Effector memory CD8-positive, alpha-beta T cell (primary cell): ENCODE measurements around the gene CMTM1.

Experiments used
- ATAC-seq: fragments of 150-1000 bp; cut with Tn5 transposase; replicated peaks from 2 replicates; pipeline ENCODE4 v1.10.0; 2021; ENCODE audit warnings: mild to moderate bottlenecking, moderate library complexity
- DNase-seq, 3 experiments: peaks; one replicate each; pipeline ENCODE4 v3.0.0; 2021
- H3K27ac Mint-ChIP-seq, 2 donors: one replicate each; pipeline ENCODE4 v1.8.0; 2022; ENCODE audit warnings: mild to moderate bottlenecking in 2 of 2, mixed read lengths in 2 of 2, moderate library complexity in 2 of 2
- H3K27me3 Mint-ChIP-seq, 2 donors: one replicate each; pipeline ENCODE4 v1.8.0; 2022; ENCODE audit warnings: mixed read lengths in 2 of 2
- H3K36me3 Mint-ChIP-seq: one replicate; pipeline ENCODE4 v1.8.0; 2022; ENCODE audit warnings: mild to moderate bottlenecking, moderate library complexity, mixed read lengths; ENCODE audit not compliant: insufficient read depth
- H3K4me1 Mint-ChIP-seq, 2 donors: one replicate each; pipeline ENCODE4 v1.8.0; 2022; ENCODE audit warnings: low read depth in 2 of 2, mixed read lengths in 2 of 2
- H3K4me3 Mint-ChIP-seq, 2 donors: one replicate each; pipeline ENCODE4 v1.8.0; 2022; ENCODE audit warnings: mild to moderate bottlenecking in 2 of 2, mixed read lengths in 2 of 2, moderate library complexity in 2 of 2
- H3K9me3 Mint-ChIP-seq, 2 donors: one replicate each; pipeline ENCODE4 v1.8.0; 2022; ENCODE audit warnings: mixed read lengths in 2 of 2

Gene CMTM1

DNA sequence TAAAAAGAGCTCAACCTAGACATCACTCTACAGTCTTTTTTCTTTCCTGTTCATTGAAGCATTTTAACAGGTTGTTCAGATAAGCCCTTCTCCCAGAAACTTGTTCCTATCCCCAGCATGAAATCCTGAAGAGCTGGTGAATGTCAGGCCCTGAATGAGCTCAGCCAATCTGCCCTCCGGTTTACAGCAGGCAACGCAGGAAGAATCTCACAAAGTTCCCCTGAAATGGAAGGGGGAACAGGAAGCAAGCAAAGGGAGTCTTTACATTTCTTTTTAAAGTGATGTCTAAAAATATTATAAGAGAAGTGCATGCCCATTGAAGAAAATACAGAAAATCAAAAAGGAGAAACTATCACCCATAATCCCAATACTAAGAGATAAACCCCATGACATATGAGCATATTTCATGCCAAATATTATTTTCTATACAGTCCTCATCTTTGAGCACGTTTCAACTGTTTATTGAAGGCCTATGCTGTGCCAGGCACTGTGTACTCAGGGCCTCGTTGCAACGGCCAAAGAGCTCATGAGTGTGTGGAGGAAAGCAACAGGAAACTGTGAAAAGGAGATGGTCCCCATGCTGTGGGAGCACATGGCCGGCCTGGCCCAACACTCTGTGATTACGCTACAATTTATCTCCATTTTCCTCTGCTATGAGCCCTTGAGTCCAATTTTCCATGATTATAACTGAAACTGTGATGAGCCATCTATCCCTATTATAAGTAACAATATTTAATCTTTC lies 22.1 kb upstream of the CMTM1 start:
- Mint-ChIP-seq H3K27ac (peak overlapping the region; percentile 33 to 42), H3K36me3 (peaks cover 2% of the 10 kb centered on the region), H3K27me3 (no peaks in the 10 kb centered on the region), H3K9me3 (no peaks in the 10 kb centered on the region), H3K4me3 (no peak overlapping the region), H3K4me1 (peaks cover 26 to 35% of the 10 kb centered on the region in 2 donors)
- ATAC-seq (no peak), DNase-seq (no peak)

- H3K9me3 Mint-ChIP-seq, result no peaks in the 10 kb centered on the region
- H3K4me1 Mint-ChIP-seq, result peaks cover 37 to 40% of the 10 kb centered on the region in 2 donors
- no peak overlapping the region for H3K4me3 Mint-ChIP-seq
- H3K27ac Mint-ChIP-seq, result peak overlapping the region; percentile 73 to 90
- no peak for DNase-seq
- peaks cover 12% of the 10 kb centered on the region for H3K36me3 Mint-ChIP-seq
- ATAC-seq, result no peak
- H3K27me3 Mint-ChIP-seq, result no peaks in the 10 kb centered on the region
Measured at GRCh38 chr16:66547101-66547989, 18.9 kb upstream of the CMTM1 start.

DNA sequence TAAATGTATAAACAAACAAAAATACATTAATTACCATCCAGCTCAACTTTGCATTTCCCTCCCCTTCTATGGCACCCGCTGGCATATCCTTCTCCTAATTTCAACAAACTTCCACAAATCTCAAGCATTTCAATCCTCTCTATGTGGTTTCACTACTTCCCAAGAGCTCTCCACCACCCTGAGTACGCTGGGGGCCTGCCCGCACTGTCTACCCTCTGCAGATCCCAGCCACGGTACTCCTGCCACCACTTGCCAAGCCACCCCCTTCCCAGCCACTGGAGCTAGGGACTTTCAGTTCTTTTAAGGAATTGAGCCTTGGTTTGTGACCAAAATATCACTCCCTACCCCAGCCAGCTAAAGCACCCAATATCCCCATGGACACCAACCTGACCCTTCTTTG lies 18.2 kb upstream of the CMTM1 start:
- Mint-ChIP-seq H3K4me1 (peaks cover 42 to 45% of the 10 kb centered on the region in 2 donors), H3K4me3 (peak overlapping the region; percentile 67 to 81)

DNA sequence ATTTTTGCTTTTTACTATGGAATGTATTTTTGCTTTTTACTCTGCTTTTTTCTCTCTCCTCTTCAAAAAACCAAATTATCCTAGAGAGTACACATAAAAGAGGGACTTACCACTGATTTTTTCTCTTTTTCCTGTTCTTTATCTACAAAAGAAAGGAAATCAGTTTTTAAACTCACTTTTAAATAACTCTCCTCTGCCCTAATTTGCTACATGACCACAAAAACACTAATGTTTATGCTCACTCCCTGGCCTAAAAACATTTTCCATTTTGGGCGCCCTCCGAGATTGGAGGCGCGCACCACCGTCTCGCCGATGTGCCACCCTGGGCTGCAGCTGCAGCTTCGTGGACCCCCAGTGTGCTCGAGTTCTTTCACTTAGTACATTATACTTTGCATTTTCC lies 17.4 kb upstream of the CMTM1 start:
- no peaks in the 10 kb centered on the region for H3K27me3 Mint-ChIP-seq
- no peaks in the 10 kb centered on the region for H3K9me3 Mint-ChIP-seq
- ATAC-seq (no peak), DNase-seq (no peak)
- H3K4me3 Mint-ChIP-seq, result peak overlapping the region; percentile 67 to 81
- H3K36me3 Mint-ChIP-seq, result peaks cover 20% of the 10 kb centered on the region
- peaks cover 50 to 53% of the 10 kb centered on the region in 2 donors for H3K4me1 Mint-ChIP-seq
- H3K27ac Mint-ChIP-seq, result peak overlapping the region; percentile 73 to 90

More for the DNA sequence above, 18.2 kb upstream of the CMTM1 start:
- DNase-seq (no peak), ATAC-seq (no peak)
- H3K27ac Mint-ChIP-seq, result peak overlapping the region; percentile 73 to 90
- no peaks in the 10 kb centered on the region for H3K27me3 Mint-ChIP-seq
- H3K36me3 Mint-ChIP-seq, result peaks cover 19% of the 10 kb centered on the region
- H3K9me3 Mint-ChIP-seq, result no peaks in the 10 kb centered on the region

DNA sequence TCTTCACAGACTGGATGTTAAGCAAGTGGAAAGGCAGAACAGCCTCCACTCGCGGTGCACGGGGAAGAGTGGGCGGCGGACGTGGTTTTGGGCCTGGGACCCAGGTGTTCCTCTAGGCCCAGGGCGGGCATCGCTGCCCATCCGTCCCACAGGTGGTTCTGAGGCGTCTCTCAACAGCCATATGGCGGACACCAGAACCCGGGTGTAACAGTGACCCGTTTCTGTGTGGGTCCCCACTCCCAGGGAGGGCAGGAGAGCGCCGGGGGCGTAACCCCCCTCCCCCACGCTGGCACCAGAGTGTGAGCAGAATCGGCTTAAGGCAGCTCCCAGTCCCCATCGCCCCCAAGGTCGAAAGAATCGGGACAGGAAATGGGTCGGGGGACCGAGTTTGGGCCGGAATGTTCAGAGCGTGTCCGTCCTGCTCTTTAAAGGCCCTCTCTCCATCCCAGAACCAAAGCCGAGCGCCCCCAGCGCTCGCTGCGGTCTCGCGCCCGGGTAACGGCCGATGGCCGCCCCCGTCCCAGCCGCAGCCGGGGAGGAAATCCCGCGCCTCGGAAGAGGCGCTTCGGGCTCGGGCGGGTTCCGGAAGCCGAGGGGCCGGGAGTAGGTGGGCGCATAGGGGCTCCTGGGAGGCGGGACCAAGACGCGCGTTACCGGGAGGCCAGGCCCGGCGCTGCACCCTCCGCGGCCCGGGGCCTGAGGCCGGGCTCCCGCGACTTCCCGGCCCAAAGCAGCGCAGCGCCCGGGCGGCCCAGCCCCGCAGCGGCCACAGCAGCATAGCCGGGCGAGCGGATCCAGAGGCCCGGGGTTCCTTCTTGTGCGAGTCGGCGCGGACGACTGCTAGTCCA lies 16.7 kb upstream of the CMTM1 start, which contains the start of gene TK2:
TK2 (minus strand) TSS at position 839 of the 848 bp plus-strand sequence; CDS start at position 778, 61 bp downstream.
- peak; percentile 12 for ATAC-seq
- Mint-ChIP-seq H3K4me1 (peaks cover 57 to 59% of the 10 kb centered on the region in 2 donors), H3K36me3 (peaks cover 23% of the 10 kb centered on the region), H3K27ac (peak within 1 kb of the TSS; percentile 73 to 93), H3K27me3 (no peaks in the 10 kb centered on the region), H3K9me3 (no peaks in the 10 kb centered on the region), H3K4me3 (peak within 1 kb of the TSS; percentile 90 to 97)
- DNase-seq, result peak; percentile 21 to 40 (median 23)

GRCh38 chr16:66551348-66551759 lies 14.9 kb upstream of the CMTM1 start:
- peak; percentile 23 for ATAC-seq
- peaks cover 75% of the 10 kb centered on the region in 2 donors for H3K4me1 Mint-ChIP-seq
- peak overlapping the region; percentile 93 to 98 for H3K27ac Mint-ChIP-seq
- no peaks in the 10 kb centered on the region for H3K9me3 Mint-ChIP-seq
- DNase-seq, result peak; percentile 29 to 43 (median 41)
- H3K27me3 Mint-ChIP-seq, result no peaks in the 10 kb centered on the region
- H3K4me3 Mint-ChIP-seq, result peak overlapping the region; percentile 90 to 97
- H3K36me3 Mint-ChIP-seq, result peaks cover 26% of the 10 kb centered on the region

- Mint-ChIP-seq H3K4me3 (peak overlapping the region; percentile 90 to 97), H3K27me3 (no peaks in the 10 kb centered on the region), H3K4me1 (peaks cover 75% of the 10 kb centered on the region in 2 donors), H3K27ac (peak overlapping the region; percentile 93 to 98), H3K9me3 (no peaks in the 10 kb centered on the region), H3K36me3 (peaks cover 26% of the 10 kb centered on the region)
- DNase-seq (peak in 1 of 3 experiments; percentile 9), ATAC-seq (no peak)
Measured at GRCh38 chr16:66551788-66552285, 14.4 kb upstream of the CMTM1 start.

GRCh38 chr16:66552286-66553177 lies 13.7 kb upstream of the CMTM1 start, which contains the start of gene CKLF:
TSS of gene CKLF (plus strand) at chr16:66552576. CDS start at chr16:66552716, 140 bp downstream.
- peak within 1 kb of the TSS; percentile 93 to 98 for H3K27ac Mint-ChIP-seq
- peaks cover 72 to 73% of the 10 kb centered on the region in 2 donors for H3K4me1 Mint-ChIP-seq
- H3K36me3 Mint-ChIP-seq, result peaks cover 30% of the 10 kb centered on the region
- peak; percentile 87 to 92 (median 88) for DNase-seq
- H3K4me3 Mint-ChIP-seq, result peak within 1 kb of the TSS; percentile 90 to 97
- peak; percentile 80 for ATAC-seq
- H3K27me3 Mint-ChIP-seq, result no peaks in the 10 kb centered on the region
- no peaks in the 10 kb centered on the region for H3K9me3 Mint-ChIP-seq

- peaks cover 71 to 74% of the 10 kb centered on the region in 2 donors for H3K4me1 Mint-ChIP-seq
- peak overlapping the region; percentile 90 to 97 for H3K4me3 Mint-ChIP-seq
- peak overlapping the region; percentile 93 to 98 for H3K27ac Mint-ChIP-seq
- DNase-seq, result no peak
- H3K27me3 Mint-ChIP-seq, result no peaks in the 10 kb centered on the region
- ATAC-seq, result peak; percentile 12
- no peaks in the 10 kb centered on the region for H3K9me3 Mint-ChIP-seq
- H3K36me3 Mint-ChIP-seq, result peaks cover 37% of the 10 kb centered on the region
Measured at GRCh38 chr16:66553223-66553622, 13.0 kb upstream of the CMTM1 start.

DNA sequence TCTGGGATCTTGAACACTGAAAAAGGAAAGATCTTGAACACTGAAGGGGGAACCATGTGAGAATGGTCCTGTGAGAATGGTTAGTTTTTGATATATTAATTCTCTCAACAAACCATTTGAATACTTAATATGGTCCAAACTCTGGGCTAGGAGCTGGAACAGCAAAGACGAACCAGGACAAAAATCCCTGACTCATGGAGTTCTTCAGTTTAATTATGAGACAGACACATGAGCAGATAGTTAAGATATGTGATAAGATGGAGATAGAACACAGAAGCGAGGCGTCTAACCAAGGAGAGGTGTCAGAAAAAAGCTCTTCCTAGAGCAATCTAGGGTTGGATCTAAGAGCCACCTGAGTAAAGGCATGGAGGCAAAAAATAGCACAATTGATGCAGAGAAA lies 12.2 kb upstream of the CMTM1 start:
- peaks cover 41% of the 10 kb centered on the region for H3K36me3 Mint-ChIP-seq
- no peak for ATAC-seq

DNA sequence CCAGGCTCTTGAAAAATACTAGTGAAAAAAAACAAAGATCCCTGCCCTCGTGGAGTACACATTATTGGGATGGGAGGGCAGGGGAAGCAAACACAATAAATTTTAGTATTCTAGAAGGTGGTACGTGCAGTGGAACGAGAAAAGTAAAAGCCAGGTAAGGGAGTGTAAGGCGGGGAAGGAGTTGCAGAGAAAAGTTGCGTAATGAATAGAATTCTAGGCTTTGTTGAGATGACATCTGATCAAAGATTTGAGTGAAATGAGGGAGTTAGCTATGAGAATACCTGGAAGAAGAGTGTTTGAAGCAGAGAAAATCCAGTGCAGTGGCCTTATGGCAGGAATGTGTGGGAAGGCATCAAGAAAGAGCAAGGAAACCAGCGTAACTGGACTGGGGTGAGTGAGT lies 11.7 kb upstream of the CMTM1 start:
- Mint-ChIP-seq H3K9me3 (no peaks in the 10 kb centered on the region), H3K36me3 (peaks cover 44% of the 10 kb centered on the region), H3K27ac (peak overlapping the region; percentile 93 to 98), H3K4me1 (peaks cover 70 to 71% of the 10 kb centered on the region in 2 donors), H3K4me3 (peak overlapping the region; percentile 90 to 97), H3K27me3 (no peaks in the 10 kb centered on the region)
- DNase-seq (no peak), ATAC-seq (no peak)

More for the DNA sequence above, 12.2 kb upstream of the CMTM1 start:
- H3K4me1 Mint-ChIP-seq, result peaks cover 69 to 71% of the 10 kb centered on the region in 2 donors
- peak overlapping the region; percentile 93 to 98 for H3K27ac Mint-ChIP-seq
- no peaks in the 10 kb centered on the region for H3K27me3 Mint-ChIP-seq
- H3K4me3 Mint-ChIP-seq, result peak overlapping the region; percentile 90 to 97
- no peak for DNase-seq
- H3K9me3 Mint-ChIP-seq, result no peaks in the 10 kb centered on the region

DNA sequence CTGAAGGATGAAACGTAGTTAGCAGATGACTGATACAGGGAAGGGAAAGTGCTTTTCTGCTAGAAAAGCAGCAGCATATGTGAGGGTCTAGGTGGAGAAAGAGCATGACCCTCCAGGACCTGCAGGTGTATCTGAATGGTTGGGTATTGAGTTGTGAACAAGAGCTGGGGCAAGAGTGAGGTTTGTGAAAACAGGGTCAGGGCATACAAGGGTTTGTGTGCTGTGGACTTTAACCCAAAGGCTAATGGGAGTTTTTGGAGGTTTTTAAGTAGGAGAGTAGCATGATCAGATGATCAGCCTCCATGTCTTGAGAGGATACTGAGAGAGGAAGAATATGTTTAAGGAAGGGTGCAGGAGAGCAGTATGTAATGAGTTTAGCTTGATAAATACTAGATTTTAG lies 6.1 kb upstream of the CMTM1 start:
- Mint-ChIP-seq H3K27me3 (no peaks in the 10 kb centered on the region), H3K27ac (peak overlapping the region; percentile 16 to 71), H3K4me1 (peaks cover 69 to 79% of the 10 kb centered on the region in 2 donors), H3K9me3 (no peaks in the 10 kb centered on the region), H3K36me3 (peaks cover 33% of the 10 kb centered on the region), H3K4me3 (peak overlapping the region; percentile 7 to 67)
- no peak for ATAC-seq
- no peak for DNase-seq
